CD4-positive, alpha-beta T cell (primary cell): ENCODE measurements around the gene CADM2. TPM values are rescaled to one million over a fixed set of nuclear protein-coding genes. Genes with fewer than 3 reads are reported as not detected.

Experiments
- ATAC-seq: fragments of 200-7000 bp; cut with Tn5 transposase; one replicate; pipeline ENCODE4 v1.10.0; 2022; ENCODE audit warnings: mild to moderate bottlenecking; ENCODE audit not compliant: poor library complexity
- CTCF ChIA-PET: fragments of 350-600 bp; sonication (Branson Sonifier 250); formaldehyde crosslinking; loops from one replicate; lab custom pipeline; 2021; ENCODE audit warnings: antibody characterized with exemption, inconsistent platforms; lab: Charles Lee
- POLR2A ChIA-PET: fragments of 350-600 bp; sonication (Branson Sonifier 250); formaldehyde crosslinking; loops from one replicate; lab custom pipeline; 2021; ENCODE audit warnings: antibody characterized with exemption, inconsistent platforms; lab: Charles Lee
- DNase-seq, 14 experiments: peaks; one replicate each; pipeline ENCODE4 v3.0.0-alpha.2; 2013 to 2020; ENCODE audit warnings: mixed read lengths in 2 of 14
- H3K27ac ChIP-seq, 2 donors: one replicate each; pipeline versions ENCODE4 v1.5.1 to v1.7.0; 2013; ENCODE audit warnings: low read length in 2 of 2, low read depth in 1 of 2, mild to moderate bottlenecking in 1 of 2
- H3K27me3 ChIP-seq, 2 experiments: 1 replicate in 1 of 2; 2 replicates in 1 of 2; pipeline versions ENCODE4 v1.6.1 to v1.7.0; 2013; ENCODE audit warnings: low read length in 2 of 2, control low read depth in 1 of 2, mild to moderate bottlenecking in 1 of 2, moderate library complexity in 1 of 2; ENCODE audit not compliant: insufficient read depth in 2 of 2, control insufficient read depth in 1 of 2
- H3K36me3 ChIP-seq: one replicate; pipeline ENCODE4 v1.6.1; 2013; ENCODE audit warnings: low read length, control low read depth; ENCODE audit not compliant: insufficient read depth
- H3K4me1 ChIP-seq: one replicate; pipeline ENCODE4 v1.6.1; 2013; ENCODE audit warnings: low read length, control low read depth; ENCODE audit not compliant: insufficient read depth
- H3K4me3 ChIP-seq: one replicate; pipeline ENCODE4 v1.5.1; 2013; ENCODE audit warnings: mild to moderate bottlenecking, low read length, moderate library complexity
- H3K9me3 ChIP-seq, 2 experiments: 1 replicate in 1 of 2; 2 replicates in 1 of 2; pipeline versions ENCODE4 v1.6.1 to v1.7.0; 2013; ENCODE audit warnings: low read length in 2 of 2, mild to moderate bottlenecking in 2 of 2, control low read depth in 1 of 2, moderate library complexity in 1 of 2; ENCODE audit not compliant: control insufficient read depth in 1 of 2, insufficient read depth in 1 of 2
- H3K27ac Mint-ChIP-seq: one replicate; pipeline ENCODE4 v1.8.0; 2020; ENCODE audit warnings: mixed read lengths
- H3K27me3 Mint-ChIP-seq: one replicate; pipeline ENCODE4 v1.8.0; 2021; ENCODE audit warnings: mixed read lengths
- H3K36me3 Mint-ChIP-seq: one replicate; pipeline ENCODE4 v1.8.0; 2021; ENCODE audit warnings: low read depth, mixed read lengths
- H3K4me1 Mint-ChIP-seq: one replicate; pipeline ENCODE4 v1.8.0; 2021; ENCODE audit warnings: low read depth, mixed read lengths
- H3K4me3 Mint-ChIP-seq: one replicate; pipeline ENCODE4 v1.8.0; 2020; ENCODE audit warnings: mild to moderate bottlenecking, mixed read lengths
- H3K9me3 Mint-ChIP-seq: one replicate; pipeline ENCODE4 v1.8.0; 2020; ENCODE audit warnings: mixed read lengths
- CTCF ChIP-seq: fragments of 200-600 bp; IDR thresholded peaks from one replicate; pipeline ENCODE4 v1.8.0; 2022; ENCODE audit warnings: antibody characterized with exemption, mild to moderate bottlenecking
- intact Hi-C, 2 experiments: fragments of 100-400 bp; cut with DNase I in 1 of 2; cut with micrococcal nuclease in 1 of 2; formaldehyde crosslinking; loops; one replicate each; pipeline versions ENCODE4 v1.15.1 to v1.9.0; 2023 to 2025; cut with DNase I, micrococcal nuclease
- total RNA-seq, 174 experiments: library from RNA in 2 of 174; stranded (reverse) in 2 of 174; gene quantifications; one replicate each; pipeline ENCODE4 v1.2.3 and lab custom pipeline; 2021 to 2026

Gene CADM2
- total RNA-seq, 2 experiments from 2014 or later: 0.03 to 0.11 TPM

GRCh38 chr3:85881833-85882393, 923.1 kb downstream of the CADM2 start:
- Mint-ChIP-seq H3K27ac (no peak overlapping the region), H3K9me3 (peaks cover 5% of the 10 kb centered on the region), H3K4me3 (no peak overlapping the region), H3K27me3 (no peaks in the 10 kb centered on the region), H3K4me1 (no peaks in the 10 kb centered on the region), H3K36me3 (no peaks in the 10 kb centered on the region)
- H3K27ac ChIP-seq: no peak overlapping the region
- intact Hi-C loops: no loop called here
- ChIA-PET CTCF (no interaction called here), POLR2A (no interaction called here)
- H3K9me3 ChIP-seq: no peaks in the 10 kb centered on the region
- H3K27me3 ChIP-seq: no peaks in the 10 kb centered on the region
- no peaks in the 10 kb centered on the region for H3K36me3 ChIP-seq
- ATAC-seq: no peak
- no peak overlapping the region for H3K4me3 ChIP-seq
- no peak for TF ChIP-seq CTCF
- no peak for DNase-seq
- H3K4me1 ChIP-seq: no peaks in the 10 kb centered on the region

DNA sequence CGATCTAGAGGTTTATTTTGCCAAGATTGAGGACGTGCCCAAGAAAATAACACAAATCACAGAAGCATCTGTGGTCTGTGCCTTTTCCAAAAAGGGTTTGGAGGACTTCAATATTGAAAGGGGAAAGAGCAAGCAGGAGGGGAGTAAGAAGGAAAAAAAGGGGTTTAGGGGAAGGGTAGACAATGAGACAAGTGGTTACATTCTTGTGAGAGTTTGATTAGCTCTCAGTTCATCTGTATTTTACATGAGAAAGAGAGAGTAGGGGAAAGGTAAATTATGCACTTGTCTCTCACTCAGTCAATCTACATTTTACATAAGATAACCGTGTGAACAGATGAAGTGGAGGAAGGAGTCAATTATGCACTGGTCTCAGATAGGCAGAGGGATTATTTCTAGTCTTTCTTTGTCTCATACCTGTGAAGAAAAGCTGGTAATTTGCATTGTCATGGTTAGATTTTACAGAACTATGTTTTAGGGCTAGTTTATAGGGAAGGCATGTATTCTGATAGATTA, 931.3 kb downstream of the CADM2 start:
- intact Hi-C loops: no loop called here
- Mint-ChIP-seq H3K27me3 (no peaks in the 10 kb centered on the region), H3K36me3 (no peaks in the 10 kb centered on the region), H3K9me3 (peaks cover 14% of the 10 kb centered on the region), H3K4me1 (no peaks in the 10 kb centered on the region), H3K4me3 (no peak overlapping the region), H3K27ac (no peak overlapping the region)
- Histone ChIP-seq H3K27ac (no peak overlapping the region), H3K4me1 (no peaks in the 10 kb centered on the region), H3K4me3 (no peak overlapping the region), H3K27me3 (no peaks in the 10 kb centered on the region), H3K9me3 (peaks cover 0 to 3% of the 10 kb centered on the region in 2 experiments), H3K36me3 (no peaks in the 10 kb centered on the region)
- ChIA-PET CTCF (no interaction called here), POLR2A (no interaction called here)
- no peak for TF ChIP-seq CTCF
- DNase-seq: no peak
- no peak for ATAC-seq

DNA sequence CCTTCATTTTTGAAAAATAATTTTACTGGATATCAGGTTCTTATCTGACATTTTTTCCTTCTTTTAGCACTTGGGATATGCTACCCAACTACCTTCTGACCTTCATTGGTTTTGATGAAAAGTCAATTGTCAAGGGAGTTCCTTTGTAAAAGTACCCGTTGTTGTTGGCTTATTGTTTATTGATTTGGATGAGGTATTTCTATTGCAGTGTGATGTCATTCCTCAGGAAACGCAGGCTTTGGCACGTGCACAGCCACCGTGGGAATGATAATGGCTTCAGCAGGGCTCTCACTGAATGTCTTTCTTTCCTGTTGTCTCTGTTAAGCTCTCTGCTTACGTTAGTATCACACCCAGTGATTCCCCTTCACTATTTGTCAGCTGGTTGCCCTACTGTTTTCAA, 944.6 kb downstream of the CADM2 start:
- Mint-ChIP-seq H3K36me3 (no peaks in the 10 kb centered on the region), H3K9me3 (peaks cover 7% of the 10 kb centered on the region), H3K27ac (no peak overlapping the region), H3K27me3 (no peaks in the 10 kb centered on the region), H3K4me3 (no peak overlapping the region), H3K4me1 (no peaks in the 10 kb centered on the region)
- CTCF ChIA-PET: no interaction called here
- ATAC-seq: no peak
- DNase-seq: no peak
- peaks cover 3 to 4% of the 10 kb centered on the region in 2 experiments for H3K9me3 ChIP-seq
- H3K27ac ChIP-seq: no peak overlapping the region
- intact Hi-C loops: no loop called here
- no peaks in the 10 kb centered on the region for H3K4me1 ChIP-seq
- no peak for TF ChIP-seq CTCF
- no peaks in the 10 kb centered on the region for H3K36me3 ChIP-seq
- POLR2A ChIA-PET: no interaction called here
- H3K27me3 ChIP-seq: no peaks in the 10 kb centered on the region
- H3K4me3 ChIP-seq: no peak overlapping the region
